GM19395 (cell line): ENCODE data around the gene CHAT.

Experiments used
- ATAC-seq: cut with Tn5 transposase; IDR thresholded peaks from one replicate; pipeline ENCODE4 v1.9.1; 2021; ENCODE audit warnings: mild to moderate bottlenecking, moderate library complexity; ENCODE audit not compliant: unreplicated experiment

The CHAT gene

DNA sequence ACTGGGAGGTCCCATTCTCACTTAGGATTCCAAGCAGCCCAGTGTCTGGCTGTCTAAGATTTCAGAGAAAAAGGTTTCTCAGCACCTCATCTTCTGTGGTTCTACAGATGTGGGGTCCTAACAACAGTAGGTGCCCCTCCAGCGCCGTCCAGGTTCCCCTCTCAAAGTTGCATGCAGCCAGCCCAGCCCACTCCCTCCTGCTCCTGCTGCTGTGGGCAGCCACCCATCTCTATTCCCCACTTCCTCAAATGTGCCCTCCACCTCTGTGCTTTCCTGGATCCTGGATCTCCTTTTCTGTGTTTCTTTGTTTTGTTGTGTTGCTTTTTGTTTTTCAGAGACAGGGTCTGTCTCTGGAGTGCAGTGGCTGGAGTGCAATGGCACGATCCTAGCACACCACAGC lies 17.0 kb upstream of the CHAT start:
- no peak for ATAC-seq

- no peak for ATAC-seq
These were observed 16.2 kb upstream of the CHAT start for GRCh38 chr10:49597426-49598163.

DNA sequence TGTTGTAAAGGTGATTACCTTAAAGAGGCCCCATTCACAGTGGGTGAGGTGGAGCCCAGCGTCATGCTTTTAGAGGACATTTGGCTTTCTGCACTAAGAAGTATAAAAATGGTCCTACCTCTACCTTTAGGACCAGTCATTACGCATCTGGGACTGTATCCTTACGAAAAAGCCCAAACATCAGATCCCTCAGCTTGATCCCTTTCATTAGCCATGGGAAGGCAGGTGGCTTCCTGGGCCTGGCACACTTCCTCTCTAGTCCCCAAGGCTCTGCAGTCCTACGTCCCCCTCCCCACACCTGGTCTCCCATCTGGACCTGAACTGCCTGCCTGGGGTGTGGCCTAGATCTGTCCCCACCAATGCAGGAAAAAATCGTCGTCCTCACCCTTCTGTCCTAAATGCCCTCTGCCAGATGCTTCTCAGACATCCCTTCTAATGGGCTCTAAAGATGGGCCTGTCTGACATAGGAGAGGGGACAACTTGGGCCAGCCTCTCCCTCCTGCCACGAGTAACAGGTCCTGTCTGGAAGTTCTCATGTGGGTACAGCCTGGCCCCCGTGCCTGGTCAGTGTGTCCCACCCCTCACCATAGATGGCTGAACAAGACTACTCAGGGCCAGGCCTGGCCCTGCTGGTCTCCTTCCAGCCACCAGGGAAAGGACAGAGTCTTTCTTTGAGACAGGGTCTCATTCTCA lies 15.5 kb upstream of the CHAT start:
- ATAC-seq: no peak

DNA sequence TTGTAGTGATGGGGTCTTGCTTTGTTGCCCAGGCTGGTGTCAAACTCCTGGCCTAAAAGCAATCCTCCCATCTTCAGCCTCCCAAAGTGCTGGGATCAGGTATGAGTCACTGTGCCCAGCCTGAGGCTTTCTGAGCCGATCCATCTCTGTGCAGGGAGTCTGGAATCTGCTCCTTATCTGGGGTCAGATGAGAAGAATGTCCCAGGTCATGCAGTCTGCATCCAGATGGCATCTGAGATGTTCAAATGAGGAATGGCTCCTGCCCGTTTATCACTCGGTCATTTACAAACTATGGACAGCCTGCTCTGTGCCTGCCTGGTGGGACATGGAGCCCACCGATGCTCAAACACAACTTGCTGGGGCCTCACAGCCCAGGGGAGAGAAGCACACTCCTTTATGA lies 14.9 kb upstream of the CHAT start:
- ATAC-seq: no peak

DNA sequence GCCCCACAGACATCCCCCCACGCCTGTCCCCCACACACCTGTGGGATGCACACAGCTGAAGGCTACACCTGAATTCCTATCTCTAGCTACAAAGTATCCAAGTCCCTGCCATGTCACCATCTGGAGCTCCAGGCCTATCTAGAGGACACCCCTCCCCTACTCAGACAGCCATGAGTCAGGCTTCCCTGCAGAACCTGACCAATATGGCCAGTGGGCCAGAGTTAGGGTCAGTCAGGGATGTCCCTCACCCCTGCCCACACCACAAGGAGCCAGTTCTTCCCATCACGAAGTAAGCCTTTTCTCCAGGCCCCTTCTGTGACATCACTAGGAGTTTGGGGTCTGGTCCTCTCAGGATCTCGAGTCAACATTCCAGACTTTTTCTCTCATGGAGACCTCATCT lies 14.3 kb upstream of the CHAT start:
- ATAC-seq: no peak

DNA sequence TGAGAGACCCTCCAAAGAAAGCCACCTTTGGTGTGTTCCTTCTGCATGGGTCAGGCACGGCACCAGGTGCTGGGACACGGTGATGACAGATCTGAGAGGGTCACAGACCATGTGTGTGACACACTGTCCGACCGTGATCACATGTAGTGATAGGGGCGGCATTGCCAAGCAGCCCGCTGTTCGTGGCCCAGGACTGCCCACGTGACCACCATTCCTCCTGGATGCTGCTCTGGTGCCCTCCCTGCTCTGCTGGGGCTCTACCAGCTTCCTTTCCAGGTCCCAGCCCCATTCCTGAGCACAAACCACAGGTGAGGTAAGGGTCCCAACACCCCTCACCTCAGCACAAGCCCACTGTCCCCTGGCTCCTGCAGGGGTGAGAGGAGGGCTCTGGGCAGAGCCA lies 13.8 kb upstream of the CHAT start:
- ATAC-seq: no peak

GRCh38 chr10:49600781-49601400 lies 12.9 kb upstream of the CHAT start:
- no peak for ATAC-seq

- no peak for ATAC-seq
These were observed 12.0 kb upstream of the CHAT start for GRCh38 chr10:49601857-49602256.

DNA sequence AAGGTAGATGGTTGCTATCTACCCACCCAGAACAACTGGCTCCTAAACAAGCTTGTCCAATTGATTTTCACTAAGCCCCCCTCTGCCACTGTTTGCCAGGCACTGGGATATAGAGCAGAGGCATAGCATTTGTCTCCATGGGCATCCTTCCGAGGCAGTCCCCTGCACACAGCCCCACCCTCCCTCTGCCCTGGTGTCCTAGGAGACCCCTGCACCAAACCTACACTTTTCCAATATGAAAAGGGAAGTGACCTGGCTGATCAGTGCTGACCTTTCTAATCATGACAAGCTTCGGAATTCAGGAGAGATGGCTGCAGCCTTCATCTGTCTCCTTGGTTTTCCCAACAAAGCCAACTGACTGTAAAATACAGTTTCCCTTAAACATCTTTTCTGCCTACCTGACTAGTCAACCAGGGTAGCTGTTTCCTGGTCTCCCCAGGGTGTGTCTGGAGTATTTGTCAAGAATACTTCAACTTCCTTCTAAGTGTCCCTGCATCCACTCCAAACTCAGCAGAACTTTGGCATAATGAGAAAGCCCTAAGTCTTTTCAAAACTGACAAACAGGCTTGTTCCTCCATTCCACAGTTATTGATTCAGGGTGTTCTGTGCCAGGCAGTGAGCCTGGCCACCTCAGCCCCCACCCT lies 11.3 kb upstream of the CHAT start:
- no peak for ATAC-seq

DNA sequence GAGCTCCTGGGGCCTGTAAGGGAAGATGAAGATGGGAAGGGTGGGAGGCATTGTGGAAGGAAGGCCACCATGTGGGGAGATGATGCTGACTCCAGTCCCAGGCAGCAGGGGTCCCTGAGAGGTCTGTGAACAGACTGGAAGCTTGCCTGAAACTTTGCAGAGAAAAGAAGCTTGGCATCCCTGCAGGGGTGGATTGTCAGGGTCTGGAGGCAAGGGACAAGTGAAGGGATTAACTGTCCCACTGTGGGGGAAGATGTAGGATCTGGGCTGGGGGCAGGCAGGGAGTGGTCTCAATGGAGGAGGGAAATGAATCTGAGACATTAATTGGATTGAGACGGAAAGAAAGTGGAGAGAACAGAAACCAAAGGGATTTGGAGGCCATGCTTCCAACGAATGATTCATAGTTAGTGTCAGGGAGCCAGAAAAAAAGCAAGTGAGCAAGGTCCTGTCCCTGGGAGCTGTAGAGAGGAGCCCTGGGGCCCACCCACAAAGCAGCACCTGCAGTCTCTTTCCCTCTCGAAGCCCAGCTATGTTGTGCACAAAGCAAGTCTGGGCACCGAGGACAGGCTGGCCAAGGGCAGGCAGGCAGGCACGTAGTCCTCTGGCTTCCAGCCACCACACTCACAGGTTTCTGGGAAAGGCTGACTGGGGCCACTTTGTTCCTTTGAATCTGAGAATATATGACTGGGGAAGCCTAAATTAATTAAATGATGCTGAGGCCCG lies 8.5 kb upstream of the CHAT start:
- ATAC-seq: no peak

DNA sequence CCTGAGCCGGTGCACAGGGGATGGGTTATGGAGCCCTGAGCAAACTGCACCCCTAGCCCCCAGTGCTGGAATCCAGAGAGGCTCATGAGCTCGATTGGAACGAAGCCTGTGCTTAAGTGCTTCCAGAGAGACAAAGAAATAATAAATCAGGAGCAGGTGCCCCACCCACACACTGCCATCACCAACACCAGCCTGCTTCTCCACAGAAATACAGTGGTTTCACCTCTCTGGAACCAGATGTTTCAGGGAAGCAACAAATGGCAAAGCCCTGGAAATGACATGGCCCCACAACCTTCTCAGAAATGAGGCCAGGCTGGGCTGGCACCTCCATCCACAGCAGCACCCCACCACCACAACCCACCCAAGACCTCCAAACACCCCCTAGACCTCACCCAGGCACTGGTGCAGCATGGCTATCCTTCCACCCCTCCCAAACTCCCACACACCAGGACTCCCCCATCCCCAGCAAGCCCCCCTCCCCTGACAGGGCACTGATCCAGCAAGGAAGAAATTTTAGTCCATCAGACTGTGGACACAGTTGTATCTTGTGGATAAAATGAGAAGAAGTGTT lies 7.8 kb upstream of the CHAT start:
- no peak for ATAC-seq

DNA sequence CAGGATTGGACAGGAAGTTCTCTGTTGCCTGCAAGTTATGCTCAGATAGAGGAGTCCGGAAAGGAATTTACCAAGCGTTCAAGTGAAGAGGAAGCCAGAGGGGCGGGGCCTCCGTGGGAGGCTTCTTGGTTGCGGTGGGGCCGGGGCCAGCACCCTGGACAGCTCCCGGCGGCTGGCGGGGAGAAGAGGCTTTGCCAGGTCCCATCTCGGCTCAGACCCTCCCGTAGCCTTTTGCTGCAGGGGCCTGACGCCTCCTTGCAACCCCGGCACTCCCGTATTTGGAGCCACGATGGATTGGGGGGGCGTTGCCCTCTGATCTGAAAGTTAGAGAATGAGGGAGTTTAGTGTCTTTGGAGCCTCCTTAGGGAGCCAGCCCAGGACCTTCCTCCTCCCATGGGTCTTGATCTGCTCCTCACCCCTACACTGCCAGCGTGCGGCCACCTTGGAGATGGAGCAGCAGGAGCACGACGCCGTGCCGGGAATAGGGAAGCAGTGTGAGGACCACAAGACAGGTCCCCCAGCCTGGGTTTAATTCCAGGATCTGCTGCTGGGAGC lies 6.8 kb upstream of the CHAT start:
- peak; percentile 70 for ATAC-seq

GRCh38 chr10:49608166-49609005 lies 5.5 kb upstream of the CHAT start:
- no peak for ATAC-seq

- no peak for ATAC-seq
These were observed 4.9 kb upstream of the CHAT start for GRCh38 chr10:49609006-49609282.

GRCh38 chr10:49609283-49610113 lies 4.3 kb upstream of the CHAT start:
- ATAC-seq: no peak

- no peak for ATAC-seq
These were observed 3.8 kb upstream of the CHAT start, which contains the start of gene SLC18A3 for GRCh38 chr10:49610114-49610457. TSS of gene SLC18A3 (plus strand) at chr10:49610310. CDS start at chr10:49610741, 431 bp downstream.

DNA sequence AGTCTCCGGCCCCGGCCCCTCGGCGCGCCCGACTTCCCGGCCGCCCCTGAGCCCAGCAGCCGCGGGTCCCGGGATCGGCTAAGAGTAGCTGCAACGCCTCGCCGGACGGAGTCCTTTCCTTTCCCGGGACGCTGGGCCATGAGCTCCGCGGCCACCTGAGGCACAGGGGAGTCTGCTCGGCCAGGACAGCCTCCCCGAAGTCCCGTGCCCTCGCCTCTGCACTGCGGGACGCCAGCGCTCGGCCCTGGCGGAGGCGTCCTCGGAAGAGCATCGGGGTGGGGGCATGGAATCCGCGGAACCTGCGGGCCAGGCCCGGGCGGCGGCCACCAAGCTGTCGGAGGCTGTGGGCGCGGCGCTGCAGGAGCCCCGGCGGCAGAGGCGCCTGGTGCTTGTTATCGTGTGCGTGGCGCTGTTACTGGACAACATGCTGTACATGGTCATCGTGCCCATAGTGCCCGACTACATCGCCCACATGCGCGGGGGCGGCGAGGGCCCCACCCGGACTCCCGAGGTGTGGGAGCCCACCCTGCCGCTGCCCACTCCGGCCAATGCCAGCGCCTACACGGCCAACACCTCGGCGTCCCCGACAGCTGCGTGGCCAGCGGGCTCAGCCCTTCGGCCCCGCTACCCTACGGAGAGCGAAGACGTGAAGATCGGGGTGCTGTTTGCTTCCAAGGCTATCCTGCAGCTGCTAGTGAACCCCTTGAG lies 3.2 kb upstream of the CHAT start:
- no peak for ATAC-seq

DNA sequence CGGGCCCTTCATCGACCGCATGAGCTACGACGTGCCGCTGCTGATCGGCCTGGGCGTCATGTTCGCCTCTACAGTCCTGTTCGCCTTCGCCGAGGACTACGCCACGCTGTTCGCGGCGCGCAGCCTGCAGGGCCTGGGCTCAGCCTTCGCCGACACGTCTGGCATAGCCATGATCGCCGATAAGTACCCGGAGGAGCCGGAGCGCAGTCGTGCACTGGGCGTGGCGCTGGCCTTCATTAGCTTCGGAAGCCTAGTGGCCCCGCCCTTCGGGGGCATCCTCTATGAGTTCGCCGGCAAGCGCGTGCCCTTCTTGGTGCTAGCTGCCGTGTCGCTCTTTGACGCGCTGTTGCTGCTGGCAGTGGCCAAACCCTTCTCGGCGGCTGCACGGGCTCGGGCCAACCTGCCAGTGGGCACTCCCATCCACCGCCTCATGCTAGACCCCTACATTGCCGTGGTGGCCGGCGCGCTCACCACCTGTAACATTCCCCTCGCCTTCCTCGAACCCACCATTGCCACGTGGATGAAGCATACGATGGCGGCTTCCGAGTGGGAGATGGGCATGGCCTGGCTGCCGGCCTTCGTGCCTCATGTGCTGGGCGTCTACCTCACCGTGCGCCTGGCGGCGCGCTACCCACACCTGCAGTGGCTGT lies 2.5 kb upstream of the CHAT start:
- ATAC-seq: no peak
